ENCODE measurements around the gene ZNF277.

- TF ChIP-seq EZH2phosphoT487 (IDR thresholded peaks at IDR 0.05; ENCODE audit: low read depth, severe bottlenecking, unreplicated experiment) (no peak), CTCF (IDR thresholded peaks at IDR 0.05; ENCODE audit: poor library complexity) (no peak)
Measured at GRCh38 chr7:112236597-112236996, 30.1 kb downstream of the ZNF277 start.

Data from hepatocyte (in vitro differentiated cells).